HEK293 (cell line): ENCODE data around the gene AURKAIP1.

ENCODE experiments used
- CTCF ChIA-PET: fragments of 350-600 bp; formaldehyde crosslinking; extraction: SDS; loops from one replicate; lab custom pipeline; 2021; ENCODE audit warnings: antibody characterized with exemption; lab: Yijun Ruan, JAX
- POLR2A ChIA-PET: fragments of 300-600 bp; formaldehyde crosslinking; extraction: SDS; loops from one replicate; lab custom pipeline; 2020; ENCODE audit warnings: antibody characterized with exemption, inconsistent platforms; lab: Yijun Ruan, JAX
- H3K27ac ChIP-seq: fragments of 200-500 bp; sonication (Bioruptor generic); 2 replicates; pipeline ENCODE4 v1.5.1; 2014; ENCODE audit warnings: low read depth, low read length, control low read depth, inconsistent platforms; ENCODE audit errors: extremely low read depth
- H3K36me3 ChIP-seq, 2 experiments: fragments of 200-500 bp in 1 of 2; sonication (Bioruptor generic) in 1 of 2; 1 replicate in 1 of 2; 2 replicates in 1 of 2; pipeline ENCODE4 v1.5.1; 2014 to 2017; ENCODE audit warnings: inconsistent platforms in 2 of 2, low read length in 2 of 2; ENCODE audit not compliant: control insufficient read depth in 2 of 2, insufficient read depth in 1 of 2
- H3K4me1 ChIP-seq: fragments of 200-500 bp; sonication (Bioruptor generic); 2 replicates; pipeline ENCODE4 v1.5.1; 2014; ENCODE audit warnings: mild to moderate bottlenecking, low read length, inconsistent platforms; ENCODE audit not compliant: control insufficient read depth, insufficient read depth
- H3K4me3 ChIP-seq: 2 replicates; pipeline ENCODE4 v1.5.1; 2011; ENCODE audit warnings: low read depth, mild to moderate bottlenecking, control low read depth, low read length, moderate library complexity
- H3K9me3 ChIP-seq: fragments of 200-500 bp; sonication (Bioruptor generic); 2 replicates; pipeline ENCODE4 v1.5.1; 2014; ENCODE audit warnings: low read depth, low read length, inconsistent platforms; ENCODE audit not compliant: control insufficient read depth, insufficient read depth
- BCL11B ChIP-seq: fragments of 450-650 bp; formaldehyde crosslinking; IDR thresholded peaks from 2 replicates; pipeline ENCODE4 v1.5.1; 2016; ENCODE audit warnings: low read depth, missing biosample characterization, missing genetic modification characterization
- CTCF ChIP-seq: fragments of 450-650 bp; formaldehyde crosslinking; IDR thresholded peaks from 2 replicates; pipeline ENCODE4 v1.5.1; 2016; ENCODE audit warnings: missing biosample characterization, missing genetic modification characterization
- ELK4 ChIP-seq: IDR thresholded peaks from 2 replicates; pipeline ENCODE4 v1.6.1; 2011; ENCODE audit warnings: mild to moderate bottlenecking, low read depth, low read length, borderline replicate concordance
- GLIS1 ChIP-seq: fragments of 450-650 bp; formaldehyde crosslinking; IDR thresholded peaks from 2 replicates; pipeline ENCODE4 v1.5.1; 2016; ENCODE audit warnings: missing biosample characterization, missing genetic modification characterization
- GLIS2 ChIP-seq: fragments of 450-650 bp; formaldehyde crosslinking; IDR thresholded peaks from 2 replicates; pipeline ENCODE4 v1.5.1; 2016; ENCODE audit warnings: missing biosample characterization, missing genetic modification characterization
- HIC1 ChIP-seq: fragments of 450-650 bp; formaldehyde crosslinking; IDR thresholded peaks from 2 replicates; pipeline ENCODE4 v1.5.1; 2016; ENCODE audit warnings: missing biosample characterization, missing genetic modification characterization
- KLF1 ChIP-seq: fragments of 450-650 bp; formaldehyde crosslinking; IDR thresholded peaks from 2 replicates; pipeline ENCODE4 v1.5.1; 2016; ENCODE audit warnings: missing biosample characterization, missing genetic modification characterization
- KLF10 ChIP-seq: fragments of 450-650 bp; IDR thresholded peaks from 2 replicates; pipeline ENCODE4 v1.5.1; 2018; ENCODE audit warnings: missing biosample characterization, mild to moderate bottlenecking, missing genetic modification characterization
- KLF8 ChIP-seq: fragments of 450-650 bp; formaldehyde crosslinking; IDR thresholded peaks from 2 replicates; pipeline ENCODE4 v1.5.1; 2016; ENCODE audit warnings: missing biosample characterization, missing genetic modification characterization
- OSR2 ChIP-seq: fragments of 450-650 bp; formaldehyde crosslinking; IDR thresholded peaks from 2 replicates; pipeline ENCODE4 v1.5.1; 2016; ENCODE audit warnings: missing biosample characterization, missing genetic modification characterization
- RBAK ChIP-seq: fragments of 450-650 bp; formaldehyde crosslinking; IDR thresholded peaks from 2 replicates; pipeline ENCODE4 v1.5.1; 2016; ENCODE audit warnings: missing biosample characterization, missing genetic modification characterization
- SP7 ChIP-seq: fragments of 450-650 bp; formaldehyde crosslinking; IDR thresholded peaks from 2 replicates; pipeline ENCODE4 v1.5.1; 2016; ENCODE audit warnings: missing biosample characterization, missing genetic modification characterization
- YY1 ChIP-seq: fragments of 450-650 bp; formaldehyde crosslinking; IDR thresholded peaks from 2 replicates; pipeline ENCODE4 v1.5.1; 2018; ENCODE audit warnings: missing biosample characterization, missing genetic modification characterization
- ZBTB20 ChIP-seq: fragments of 450-650 bp; formaldehyde crosslinking; IDR thresholded peaks from 2 replicates; pipeline ENCODE4 v1.5.1; 2016; ENCODE audit warnings: missing biosample characterization, missing genetic modification characterization
- ZFP37 ChIP-seq: fragments of 450-650 bp; formaldehyde crosslinking; IDR thresholded peaks from 2 replicates; pipeline ENCODE4 v1.5.1; 2016; ENCODE audit warnings: missing biosample characterization, missing genetic modification characterization
- ZNF248 ChIP-seq: fragments of 450-650 bp; formaldehyde crosslinking; IDR thresholded peaks from 2 replicates; pipeline ENCODE4 v1.5.1; 2017; ENCODE audit warnings: missing biosample characterization, missing genetic modification characterization
- ZNF354C ChIP-seq: fragments of 450-650 bp; formaldehyde crosslinking; IDR thresholded peaks from 2 replicates; pipeline ENCODE4 v1.5.1; 2016; ENCODE audit warnings: missing biosample characterization, missing genetic modification characterization, low read depth, borderline replicate concordance
- ZNF707 ChIP-seq: fragments of 450-650 bp; formaldehyde crosslinking; IDR thresholded peaks from 2 replicates; pipeline ENCODE4 v1.5.1; 2016; ENCODE audit warnings: missing biosample characterization, missing genetic modification characterization
- TF ChIP-seq, protein P1 (sequence below): fragments of 450-650 bp; formaldehyde crosslinking; IDR thresholded peaks from 2 replicates; pipeline ENCODE4 v1.5.1; 2016; ENCODE audit warnings: missing biosample characterization, missing genetic modification characterization, low read depth
- TF ChIP-seq, protein P2 (sequence below): fragments of 450-650 bp; formaldehyde crosslinking; IDR thresholded peaks from 2 replicates; pipeline ENCODE4 v1.5.1; 2016; ENCODE audit warnings: missing biosample characterization, missing genetic modification characterization

AURKAIP1 gene

DNA sequence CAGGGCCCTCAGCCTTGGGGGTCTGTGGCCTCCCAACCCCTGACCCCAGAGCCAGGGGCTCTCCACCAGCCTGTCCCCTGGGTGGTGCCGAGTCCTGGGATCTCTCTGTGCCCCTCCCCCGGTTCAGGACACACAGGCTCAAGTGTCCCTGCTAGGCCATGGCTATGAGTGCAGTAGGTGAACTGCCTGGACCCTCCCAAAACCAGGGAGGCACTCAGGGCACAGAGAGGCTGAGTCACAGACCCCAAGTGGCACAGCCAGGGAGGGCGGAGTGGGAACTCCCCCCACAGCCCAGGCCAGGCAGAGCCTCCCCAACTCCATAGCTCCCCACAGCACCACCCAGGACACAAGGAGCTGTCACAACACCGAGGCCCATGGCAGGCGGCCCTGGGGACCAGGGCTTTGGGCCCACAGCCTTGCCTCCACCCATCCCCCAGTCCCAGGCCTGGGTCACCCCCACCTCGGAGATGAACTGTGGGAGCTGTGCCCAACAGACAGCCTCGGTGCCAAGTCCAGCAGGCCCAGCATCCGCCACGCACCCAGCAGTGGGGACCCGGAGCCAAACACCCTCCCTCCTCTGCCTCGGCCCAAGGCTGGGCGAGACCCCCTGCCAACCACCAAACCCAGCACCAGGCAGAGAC is 29.0 kb downstream of the AURKAIP1 start (continued):
- TF ChIP-seq, protein P1, sequence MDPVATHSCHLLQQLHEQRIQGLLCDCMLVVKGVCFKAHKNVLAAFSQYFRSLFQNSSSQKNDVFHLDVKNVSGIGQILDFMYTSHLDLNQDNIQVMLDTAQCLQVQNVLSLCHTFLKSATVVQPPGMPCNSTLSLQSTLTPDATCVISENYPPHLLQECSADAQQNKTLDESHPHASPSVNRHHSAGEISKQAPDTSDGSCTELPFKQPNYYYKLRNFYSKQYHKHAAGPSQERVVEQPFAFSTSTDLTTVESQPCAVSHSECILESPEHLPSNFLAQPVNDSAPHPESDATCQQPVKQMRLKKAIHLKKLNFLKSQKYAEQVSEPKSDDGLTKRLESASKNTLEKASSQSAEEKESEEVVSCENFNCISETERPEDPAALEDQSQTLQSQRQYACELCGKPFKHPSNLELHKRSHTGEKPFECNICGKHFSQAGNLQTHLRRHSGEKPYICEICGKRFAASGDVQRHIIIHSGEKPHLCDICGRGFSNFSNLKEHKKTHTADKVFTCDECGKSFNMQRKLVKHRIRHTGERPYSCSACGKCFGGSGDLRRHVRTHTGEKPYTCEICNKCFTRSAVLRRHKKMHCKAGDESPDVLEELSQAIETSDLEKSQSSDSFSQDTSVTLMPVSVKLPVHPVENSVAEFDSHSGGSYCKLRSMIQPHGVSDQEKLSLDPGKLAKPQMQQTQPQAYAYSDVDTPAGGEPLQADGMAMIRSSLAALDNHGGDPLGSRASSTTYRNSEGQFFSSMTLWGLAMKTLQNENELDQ (tag by site-specific recombination) = no peak
- TF ChIP-seq ZNF248 (tag by site-specific recombination) (no peak), GLIS1 (no peak), RBAK (no peak), ZFP37 (tag by site-specific recombination) (no peak), YY1 (tag by site-specific recombination) (no peak), ZBTB20 (tag by site-specific recombination) (no peak), BCL11B (tag by site-specific recombination) (peak; percentile 51; the same call in 1 of the 2 replicates), ZNF707 (tag by site-specific recombination) (no peak), KLF10 (tag by site-specific recombination) (no peak), GLIS2 (tag by site-specific recombination) (0 out of 2 replicates have a peak, but pooled peaks have one; percentile 6)

GRCh38 chr1:1345384-1345783 is 29.6 kb downstream of the AURKAIP1 start:
- TF ChIP-seq GLIS2 (tag by site-specific recombination) = peak; percentile 23; the same call in 1 of the 2 replicates
- TF ChIP-seq ZNF354C = no peak
- TF ChIP-seq KLF1 (tag by site-specific recombination) = peak; percentile 87
- TF ChIP-seq, protein P2, sequence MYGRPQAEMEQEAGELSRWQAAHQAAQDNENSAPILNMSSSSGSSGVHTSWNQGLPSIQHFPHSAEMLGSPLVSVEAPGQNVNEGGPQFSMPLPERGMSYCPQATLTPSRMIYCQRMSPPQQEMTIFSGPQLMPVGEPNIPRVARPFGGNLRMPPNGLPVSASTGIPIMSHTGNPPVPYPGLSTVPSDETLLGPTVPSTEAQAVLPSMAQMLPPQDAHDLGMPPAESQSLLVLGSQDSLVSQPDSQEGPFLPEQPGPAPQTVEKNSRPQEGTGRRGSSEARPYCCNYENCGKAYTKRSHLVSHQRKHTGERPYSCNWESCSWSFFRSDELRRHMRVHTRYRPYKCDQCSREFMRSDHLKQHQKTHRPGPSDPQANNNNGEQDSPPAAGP (tag by site-specific recombination) = no peak
- peak; percentile 60 for TF ChIP-seq GLIS1
- TF ChIP-seq ELK4 = no peak
- peak; percentile 60 for TF ChIP-seq KLF8 (tag by site-specific recombination)
- H3K27ac ChIP-seq = no peak overlapping the region
- peaks cover 0 to 43% of the 10 kb centered on the region in 2 experiments; a peak in 2 of 3 replicates for H3K36me3 ChIP-seq
- peaks cover 7% of the 10 kb centered on the region for H3K4me1 ChIP-seq
- no peaks in the 10 kb centered on the region for H3K9me3 ChIP-seq
- no peak overlapping the region for H3K4me3 ChIP-seq
- POLR2A ChIA-PET = interaction anchor here (0.6 kb wide), 1 partner anchor 139 kb away, joined by 3 read pairs; no protein-coding TSS in a partner anchor
- CTCF ChIA-PET = interaction anchor here (0.5 to 3.5 kb wide), 5 partner anchors 19 to 223 kb away, joined by 3 to 18 read pairs (median 3); no protein-coding TSS in a partner anchor

DNA sequence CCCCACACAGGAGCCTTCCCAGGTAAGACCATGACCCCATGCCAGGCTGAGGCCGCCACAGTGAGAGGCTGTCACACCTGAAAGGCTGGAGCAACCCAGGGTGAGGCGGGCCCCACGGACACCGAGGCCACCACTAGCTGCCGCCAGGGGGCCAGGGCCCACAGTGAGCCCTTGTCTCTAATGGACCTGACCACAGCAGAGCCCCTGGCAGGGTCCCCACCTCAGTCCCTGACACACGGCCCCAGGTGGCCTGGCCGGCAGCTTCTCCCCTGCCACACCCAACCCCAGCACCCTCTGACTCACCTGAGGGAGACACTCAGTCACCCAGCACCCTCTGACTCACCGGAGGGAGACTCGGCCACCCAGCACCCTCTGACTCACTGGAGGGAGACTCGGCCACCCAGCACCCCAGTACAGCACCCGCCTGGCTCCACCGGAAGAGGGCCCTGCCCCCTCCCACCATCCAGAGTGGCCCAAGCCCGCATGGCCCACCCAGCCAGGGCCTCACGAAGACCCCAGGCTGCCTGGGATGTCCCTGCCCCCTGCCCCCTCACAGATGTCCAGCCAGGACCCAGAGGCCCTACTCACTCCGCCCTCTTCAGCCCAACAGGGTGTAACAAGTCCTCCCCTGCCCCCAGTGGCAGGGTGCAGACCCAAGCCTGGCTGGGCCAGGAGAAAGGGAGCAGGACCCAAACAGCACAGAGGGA is 30.2 kb downstream of the AURKAIP1 start:
- 0 out of 2 replicates have a peak overlapping the region, but pooled peaks have one; percentile 5 for H3K27ac ChIP-seq
- H3K4me3 ChIP-seq = no peak overlapping the region
- H3K36me3 ChIP-seq = peaks cover 0 to 49% of the 10 kb centered on the region in 2 experiments; a peak in 2 of 3 replicates
- H3K4me1 ChIP-seq = peaks cover 7% of the 10 kb centered on the region
- no peaks in the 10 kb centered on the region for H3K9me3 ChIP-seq
- POLR2A ChIA-PET = interaction anchor here (1.0 kb wide), 1 partner anchor 10 kb away, joined by 3 read pairs; no protein-coding TSS in a partner anchor
- CTCF ChIA-PET = interaction anchor here (0.6 to 1.0 kb wide), 6 partner anchors 18 to 257 kb away, joined by 3 to 5 read pairs (median 3); no protein-coding TSS in a partner anchor
- TF ChIP-seq OSR2 (tag by site-specific recombination) = no peak
- peak; percentile 41 for TF ChIP-seq CTCF
- TF ChIP-seq HIC1 (tag by site-specific recombination) = peak; percentile 39; the same call in 1 of the 2 replicates
- TF ChIP-seq SP7 (tag by site-specific recombination) = peak; percentile 26
- peak; percentile 74 for TF ChIP-seq GLIS2 (tag by site-specific recombination)
